Stimulated activated CD8-positive, alpha-beta memory T cell treated with anti-CD3 and anti-CD28 coated beads, Interleukin-12 subunit alpha, Interleukin-12 subunit beta, amount 100 ng/mL, for 24 hours (primary cell): ENCODE measurements around the gene RUBCNL.

Experiments
- DNase-seq: peaks from one replicate; pipeline ENCODE4 v3.0.0-alpha.2; 2020; ENCODE audit errors: extremely low read depth

RUBCNL gene

DNA sequence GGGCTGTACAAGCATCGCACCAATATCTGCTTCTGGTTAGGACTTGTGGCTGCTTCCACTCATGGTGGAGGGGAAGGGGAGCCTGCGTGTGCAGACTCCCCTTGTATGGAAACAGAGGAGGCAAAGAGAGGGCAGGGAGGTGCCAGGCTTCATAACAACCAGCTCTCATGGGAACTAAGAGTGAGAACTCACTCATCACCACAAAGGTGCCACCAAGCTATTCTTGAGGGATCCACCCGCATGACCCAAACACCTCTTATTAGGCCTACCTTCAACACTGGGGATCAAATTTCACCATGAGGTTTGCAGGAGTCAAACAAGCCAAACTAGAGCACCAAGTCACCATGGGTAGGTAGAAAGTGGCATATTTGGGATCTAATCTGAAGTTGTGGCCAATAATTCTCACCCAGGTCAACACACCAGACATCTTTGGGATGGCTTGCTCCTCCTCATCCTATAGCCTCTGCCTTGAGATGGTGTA lies 46.4 kb downstream of the RUBCNL start:
- DNase-seq, result no peak

- no peak for DNase-seq
Measured at GRCh38 chr13:46340011-46340410, 47.0 kb downstream of the RUBCNL start.

- no peak for DNase-seq
Measured at GRCh38 chr13:46339035-46339666, 47.9 kb downstream of the RUBCNL start.

DNA sequence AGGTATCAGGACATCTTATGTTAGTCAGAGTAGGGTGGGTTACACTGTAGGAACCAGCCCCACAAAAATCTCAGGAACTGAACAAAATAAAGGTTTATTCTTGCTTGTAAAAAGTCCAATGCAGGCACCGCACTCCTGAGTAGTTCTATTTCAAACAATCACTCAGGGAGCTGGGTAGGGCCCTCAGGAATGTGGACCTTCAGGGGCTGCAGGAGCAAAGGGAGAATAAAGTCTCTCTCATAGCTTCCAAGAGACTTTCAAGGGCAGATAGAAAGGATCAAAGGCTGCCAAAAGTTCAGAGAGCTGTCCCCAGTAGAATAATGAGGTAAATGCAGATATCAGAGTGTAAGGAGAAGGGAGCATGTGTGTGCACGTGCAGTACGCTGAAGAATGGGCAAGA lies 49.4 kb downstream of the RUBCNL start:
- no peak for DNase-seq

DNA sequence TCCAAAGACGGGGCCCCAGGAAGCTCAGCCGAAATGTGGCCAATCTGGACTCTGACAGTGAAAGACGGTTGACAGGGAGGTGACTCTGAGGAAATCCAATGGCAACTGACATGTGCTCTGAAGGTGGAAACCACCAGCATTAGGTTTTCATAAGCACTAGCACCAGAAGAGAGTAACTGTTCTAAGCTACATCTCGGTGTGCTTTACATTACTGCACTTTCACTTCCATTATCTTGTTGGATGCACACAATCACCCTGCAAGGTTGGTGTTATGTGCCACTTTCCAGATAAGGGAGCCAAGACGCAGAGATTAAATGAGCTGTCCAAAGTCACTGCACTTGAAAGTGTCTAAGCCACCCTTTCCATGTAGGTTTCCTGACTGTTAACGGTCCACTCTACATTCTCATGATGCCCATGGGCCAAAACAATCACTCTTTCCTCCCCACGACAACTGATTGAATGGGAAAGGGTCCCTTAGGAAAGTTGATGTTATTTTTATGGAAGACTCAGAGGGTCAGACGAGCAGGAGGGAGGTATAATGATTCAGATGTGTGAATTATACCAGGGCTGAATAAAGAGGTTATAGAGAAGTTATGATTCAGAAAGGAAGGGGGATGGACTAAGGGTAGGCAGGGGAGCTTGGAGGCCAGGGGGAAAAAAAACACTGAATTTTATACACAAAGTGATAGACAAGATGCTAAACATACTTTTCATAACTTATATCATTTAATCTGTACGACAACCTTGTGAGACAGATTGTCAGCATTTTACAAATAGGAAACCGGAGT lies 52.8 kb downstream of the RUBCNL start:
- DNase-seq, result no peak

- no peak for DNase-seq
Measured at GRCh38 chr13:46332772-46333171, 54.3 kb downstream of the RUBCNL start.

- no peak for DNase-seq
Measured at GRCh38 chr13:46329624-46330023, 57.4 kb downstream of the RUBCNL start.

GRCh38 chr13:46327246-46327645 lies 59.8 kb downstream of the RUBCNL start:
- no peak for DNase-seq

GRCh38 chr13:46324976-46325375 lies 62.1 kb downstream of the RUBCNL start:
- DNase-seq, result no peak

- DNase-seq, result peak; percentile 36
Measured at GRCh38 chr13:46321494-46322225, 65.4 kb downstream of the RUBCNL start.

GRCh38 chr13:46320821-46321220 lies 66.2 kb downstream of the RUBCNL start:
- DNase-seq, result no peak

DNA sequence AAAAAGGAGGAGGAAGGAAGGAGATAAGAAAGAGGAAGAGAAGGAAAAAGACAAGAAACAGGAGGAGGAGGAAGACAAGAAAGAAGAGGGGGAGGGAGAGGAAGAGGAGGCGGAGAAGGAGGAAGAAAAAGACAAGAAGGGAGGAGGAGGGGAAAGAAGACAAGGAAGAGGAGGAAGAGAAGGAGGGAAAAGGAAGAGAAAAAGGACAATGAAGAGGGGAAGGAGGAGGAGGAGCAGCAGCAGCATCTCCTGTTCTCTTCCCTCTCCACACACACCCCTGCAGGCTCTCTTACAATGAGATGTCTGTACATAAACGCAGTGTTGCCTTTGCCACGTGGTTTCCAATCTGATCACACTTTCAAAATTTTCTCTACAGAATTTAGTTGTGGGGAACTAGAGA lies 66.6 kb downstream of the RUBCNL start:
- no peak for DNase-seq

- no peak for DNase-seq
Measured at GRCh38 chr13:46318986-46319385, 68.1 kb downstream of the RUBCNL start.

DNA sequence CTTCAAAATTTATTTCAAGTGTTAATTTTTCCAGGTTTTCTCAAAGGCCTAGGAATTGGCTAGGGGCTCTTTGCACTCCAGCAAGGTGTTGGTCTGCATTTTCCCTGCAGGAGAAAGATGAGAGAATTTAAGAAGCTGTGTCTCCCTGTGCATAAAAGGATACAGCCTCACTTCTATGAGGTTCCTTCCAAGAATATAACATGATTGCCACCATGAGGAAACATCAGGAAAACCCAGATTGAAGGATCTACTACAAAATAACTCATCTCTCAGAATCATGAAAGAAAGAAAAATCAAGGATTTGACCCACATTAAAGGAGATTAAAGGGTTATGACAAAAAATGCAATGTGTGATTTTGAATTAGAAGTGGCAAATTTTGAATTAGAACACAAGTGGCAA lies 69.9 kb downstream of the RUBCNL start:
- DNase-seq, result no peak

- DNase-seq, result no peak
Measured at GRCh38 chr13:46315491-46316075, 71.5 kb downstream of the RUBCNL start.

DNA sequence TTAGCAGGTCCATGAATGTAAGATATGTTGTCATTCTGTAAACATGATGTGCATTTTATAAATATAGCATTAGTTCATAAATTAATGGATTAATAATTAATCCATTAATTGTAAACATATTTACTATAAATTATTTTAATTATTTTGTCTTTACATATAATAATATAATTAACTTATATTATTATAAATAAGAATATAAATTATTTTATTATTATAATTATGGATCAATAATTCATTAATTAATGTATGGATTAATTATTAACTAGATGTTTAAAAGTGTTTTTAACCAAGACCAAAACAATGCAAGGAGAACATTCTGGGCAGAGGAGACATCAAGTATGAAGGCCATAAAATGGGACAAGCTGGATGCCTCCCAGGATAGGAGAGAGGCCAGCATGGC lies 72.0 kb downstream of the RUBCNL start:
- DNase-seq, result no peak

DNA sequence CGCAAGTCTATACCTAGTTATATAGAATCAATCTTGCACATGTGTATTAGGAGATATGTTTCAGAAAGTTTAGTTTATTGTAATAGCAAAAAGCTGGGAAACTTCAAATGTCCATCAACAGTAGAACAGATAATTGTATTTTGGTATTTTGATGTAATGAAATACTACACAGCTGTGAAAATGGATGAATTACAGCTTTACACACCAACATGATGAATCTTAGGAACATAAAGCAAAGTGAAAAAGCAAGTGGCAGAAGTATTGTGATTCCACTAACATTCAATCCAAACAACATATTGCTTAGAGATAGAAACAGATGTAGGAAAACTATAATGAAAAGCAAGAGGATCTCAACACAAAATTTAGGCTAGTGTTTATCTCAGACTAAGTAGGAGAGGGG lies 72.5 kb downstream of the RUBCNL start:
- no peak for DNase-seq

DNA sequence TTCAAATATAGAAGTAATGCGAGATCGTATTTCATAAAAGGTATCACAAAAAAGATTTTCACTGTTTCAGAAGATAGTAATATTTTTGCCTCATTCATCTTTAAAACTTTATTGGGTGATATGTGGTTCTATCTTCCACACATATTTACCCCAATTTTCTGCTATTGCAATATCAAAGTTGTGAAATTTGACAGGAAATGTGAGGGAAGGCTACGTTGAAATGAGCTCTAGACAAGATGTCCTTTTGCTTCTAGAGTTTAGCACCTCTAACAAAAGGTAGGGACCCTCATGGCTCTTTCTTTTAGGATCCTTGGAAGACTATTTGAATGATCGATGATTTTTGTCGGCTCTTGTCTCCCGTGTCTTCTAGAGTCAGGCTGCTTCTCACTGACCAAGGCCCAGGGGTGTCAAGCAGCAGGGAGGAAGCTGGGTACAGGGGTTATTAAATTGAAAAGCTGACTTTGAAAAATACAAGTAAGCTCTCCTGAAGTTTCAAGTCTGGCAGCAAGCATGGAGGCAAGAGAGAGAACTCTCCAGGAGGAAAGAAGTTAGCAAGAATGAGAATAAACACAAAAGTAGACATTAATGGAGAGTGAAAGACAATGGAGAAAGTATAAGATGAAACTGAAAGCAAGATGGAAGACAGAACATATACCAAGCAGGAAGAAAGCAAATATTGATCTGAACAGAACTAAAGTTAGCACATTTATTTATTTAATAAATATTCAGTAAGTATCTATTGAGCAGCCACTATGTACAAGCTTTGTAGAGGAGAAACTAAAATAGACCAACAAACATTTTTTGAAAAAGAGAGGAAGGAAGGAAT lies 73.4 kb downstream of the RUBCNL start:
- no peak for DNase-seq

GRCh38 chr13:46313024-46313423 lies 74.0 kb downstream of the RUBCNL start:
- DNase-seq, result no peak

DNA sequence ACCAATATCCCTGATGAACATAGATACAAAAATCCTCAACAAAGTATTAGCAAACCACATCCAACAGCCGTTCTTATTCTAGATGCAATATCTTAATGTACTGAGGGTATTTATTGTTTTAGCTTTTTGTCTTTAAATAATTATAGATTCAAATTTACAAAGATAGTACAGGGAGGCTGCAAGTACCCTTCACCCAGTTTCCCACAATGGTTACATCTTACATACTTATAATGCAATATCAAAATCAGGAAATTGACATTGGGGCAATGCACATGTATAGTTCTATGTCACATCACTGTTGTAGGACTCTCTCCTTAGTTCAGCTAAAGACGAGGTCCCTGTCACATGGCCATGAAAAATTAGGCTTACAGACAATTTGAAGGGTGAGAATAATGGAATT lies 75.8 kb downstream of the RUBCNL start:
- no peak for DNase-seq

- no peak for DNase-seq
Measured at GRCh38 chr13:46310066-46310465, 77.0 kb downstream of the RUBCNL start.
